GM19372 (cell line): ENCODE data around the gene SCUBE2.

ENCODE experiments used
- ATAC-seq: cut with Tn5 transposase; IDR thresholded peaks from one replicate; pipeline ENCODE4 v1.9.1; 2021; ENCODE audit warnings: mild to moderate bottlenecking, low read depth, moderate library complexity; ENCODE audit not compliant: unreplicated experiment

The SCUBE2 gene

GRCh38 chr11:8973121-8973520, 118.3 kb downstream of the SCUBE2 start:
- no peak for ATAC-seq

- ATAC-seq, result no peak
Observed at GRCh38 chr11:8971924-8972316, 119.5 kb downstream of the SCUBE2 start.

- ATAC-seq, result no peak
Observed at GRCh38 chr11:8971196-8971923, 120.0 kb downstream of the SCUBE2 start.
